Ovary (tissue), 3 donors: Measurements from ENCODE around the gene MOB1A.

Source experiments
- CTCF ChIP-seq, 3 donors: fragments of 450-650 bp in 2 of 3; fragments of 200-600 bp in 1 of 3; IDR thresholded peaks; one replicate each; pipeline versions ENCODE4 v1.5.1 to v1.8.0; 2016 to 2022; ENCODE audit warnings: antibody characterized with exemption in 3 of 3, mild to moderate bottlenecking in 1 of 3
- EP300 ChIP-seq: sonication (generic); formaldehyde crosslinking; IDR thresholded peaks from one replicate; pipeline ENCODE4 v1.6.1; 2017; ENCODE audit warnings: antibody characterized with exemption
- POLR2A ChIP-seq: fragments of 450-650 bp; IDR thresholded peaks from one replicate; pipeline ENCODE4 v1.6.1; 2017; ENCODE audit warnings: antibody characterized with exemption, mild to moderate bottlenecking, moderate library complexity
- donor health status: DM: no; HTN: no; CAD: no.

- TF ChIP-seq CTCF (IDR thresholded peaks at IDR 0.05) = no peak
- no peak for TF ChIP-seq POLR2A
- TF ChIP-seq EP300 = no peak
Measured at GRCh38 chr2:74104839-74105238, 73.8 kb downstream of the MOB1A start.
